ENCODE measurements around the gene ADAMTS2.

ADAMTS2 gene

DNA sequence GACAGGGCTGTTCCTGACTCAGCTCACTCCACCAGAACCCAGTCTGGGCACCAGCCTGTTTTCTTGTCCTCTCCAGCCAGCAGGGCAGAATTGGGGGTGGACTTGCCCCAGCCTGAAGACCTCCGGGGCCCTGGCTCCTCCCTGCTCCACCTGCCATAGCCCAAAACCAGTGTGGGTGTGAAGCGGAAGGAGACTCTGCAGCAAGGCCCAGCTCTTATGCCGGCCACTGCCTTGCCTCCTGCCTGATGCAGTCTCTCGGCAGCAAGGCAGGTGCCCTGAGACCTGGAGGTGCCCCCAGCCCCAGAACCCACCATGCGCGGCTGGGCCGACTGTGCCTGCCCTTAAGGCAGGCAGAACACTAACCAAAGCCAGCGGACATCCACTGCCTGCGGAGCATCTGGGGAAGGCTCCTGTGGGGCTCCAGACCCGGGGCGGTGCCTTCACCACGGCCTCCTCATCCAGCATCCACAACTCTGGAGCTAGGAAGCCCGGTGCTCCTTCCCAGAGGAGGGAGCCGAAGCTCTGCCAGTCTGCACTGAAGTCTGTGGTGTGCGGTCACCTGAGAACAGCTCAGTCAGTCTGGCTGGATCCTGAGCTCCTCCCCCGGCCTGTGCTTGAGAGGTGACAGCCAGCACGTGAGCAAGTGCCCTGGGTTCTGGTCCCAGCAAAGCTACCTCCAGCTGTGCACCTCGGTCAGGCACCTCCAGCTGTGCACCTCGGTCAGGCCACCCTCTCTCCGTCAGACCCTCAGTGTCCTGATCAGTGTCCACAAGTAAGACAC is 116.7 kb downstream of the ADAMTS2 start:
- Histone ChIP-seq H3K36me3 (ENCODE audit: control insufficient read depth, insufficient read depth, low read length) (no peaks in the 10 kb centered on the region), H2AK5ac (ENCODE audit: low read length) (no peak overlapping the region)
- no peak for DNase-seq

DNA sequence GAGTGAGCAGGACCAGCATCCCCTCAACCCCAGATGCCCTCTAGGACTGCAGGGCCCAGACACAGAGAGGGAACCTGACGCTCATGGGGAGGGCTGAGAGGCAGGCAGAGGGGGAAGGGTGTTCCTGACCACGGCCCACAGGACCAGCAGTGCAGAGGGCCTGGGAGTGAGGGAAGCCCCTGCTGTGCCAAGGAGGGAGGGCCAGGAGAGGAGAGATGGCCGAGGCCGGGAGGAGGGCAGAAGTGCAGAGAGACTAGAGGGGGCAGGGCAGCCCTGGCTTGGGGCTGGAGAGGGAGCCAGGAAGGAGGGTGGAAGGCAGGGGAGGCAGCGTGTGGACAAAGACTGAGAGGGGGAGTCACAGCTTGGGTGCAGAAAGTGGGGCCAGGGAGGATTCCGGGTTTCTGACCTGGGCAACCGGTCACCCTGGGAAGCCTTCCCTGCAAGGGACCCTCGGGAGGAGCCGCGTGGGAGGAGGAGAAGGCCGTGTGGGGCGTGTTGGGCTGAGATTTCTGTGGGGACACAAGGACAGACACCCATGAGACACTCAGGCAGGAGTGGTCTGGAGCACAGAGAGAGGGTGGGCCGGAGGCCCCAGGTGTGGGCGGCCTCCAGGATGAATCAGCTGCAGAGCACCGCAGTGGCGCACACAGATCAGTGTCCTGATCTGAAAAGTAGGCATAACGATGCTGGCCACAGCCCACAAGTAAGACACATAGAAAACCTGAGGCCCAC is 117.5 kb downstream of the ADAMTS2 start:
- Histone ChIP-seq H2BK5ac (ENCODE audit: low read length) (no peak overlapping the region), H2BK15ac (replicated peaks; ENCODE audit: low read depth) (no peak overlapping the region)
- no CpG with 5 or more reads among the region's 17 CpGs for WGBS (ENCODE audit: extremely low coverage, insufficient coverage, low lambda C conversion rate)

More for the DNA sequence above, 116.7 kb downstream of the ADAMTS2 start:
- no peak overlapping the region for H3K9ac ChIP-seq (ENCODE audit: low read length)
- no peak overlapping the region for H4K5ac ChIP-seq (ENCODE audit: low read length)
- no peak overlapping the region for H3K4ac ChIP-seq (ENCODE audit: low read depth, low read length)
- no peaks in the 10 kb centered on the region for H3K79me2 ChIP-seq (ENCODE audit: control insufficient read depth, insufficient read depth, low read length)
- no peak overlapping the region for H3K18ac ChIP-seq (ENCODE audit: low read length)
- no peaks in the 10 kb centered on the region for H3K27me3 ChIP-seq (ENCODE audit: insufficient read depth, low read length, poor library complexity)
- no peak overlapping the region for H2BK15ac ChIP-seq (replicated peaks; ENCODE audit: low read depth)
- H3K4me1 ChIP-seq (ENCODE audit: control insufficient read depth, low read depth, low read length), result no peaks in the 10 kb centered on the region
- no peak overlapping the region for H3K56ac ChIP-seq (ENCODE audit: low read length)
- H3K23ac ChIP-seq (ENCODE audit: low read length), result no peak overlapping the region
- no CpG with 5 or more reads among the region's 20 CpGs for WGBS (ENCODE audit: extremely low coverage, insufficient coverage, low lambda C conversion rate)
- no peak overlapping the region for H2BK5ac ChIP-seq (ENCODE audit: low read length)
- H3K79me1 ChIP-seq (ENCODE audit: low read length), result no peaks in the 10 kb centered on the region
- H4K8ac ChIP-seq (ENCODE audit: low read depth, low read length), result no peak overlapping the region
- H3K27ac ChIP-seq (ENCODE audit: low read depth, low read length), result no peak overlapping the region
- no peak overlapping the region for H3K4me3 ChIP-seq (ENCODE audit: low read length)
- no peak overlapping the region for H3K4me2 ChIP-seq (ENCODE audit: low read length)
- H2BK120ac ChIP-seq (ENCODE audit: low read depth, low read length), result no peak overlapping the region

DNA sequence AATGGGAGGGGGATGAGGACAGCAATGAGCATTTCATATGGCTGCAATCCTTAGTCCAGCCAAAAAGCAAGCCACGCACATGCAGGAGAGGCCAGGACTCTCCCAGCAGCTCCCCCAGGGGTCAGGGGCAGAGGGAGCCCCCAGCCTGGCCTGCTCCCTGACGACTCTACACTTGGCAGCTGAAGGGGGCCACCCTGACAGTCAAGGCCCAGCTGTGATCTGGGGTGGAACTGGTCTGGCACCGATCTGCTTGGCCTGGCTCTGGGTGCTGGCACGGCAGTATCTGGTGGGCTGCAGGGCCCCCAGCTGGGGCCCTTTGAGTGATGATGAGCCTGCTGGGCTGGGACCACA is 118.1 kb downstream of the ADAMTS2 start:
- H2BK15ac ChIP-seq (replicated peaks; ENCODE audit: low read depth), result no peak overlapping the region
- no peak overlapping the region for H2BK5ac ChIP-seq (ENCODE audit: low read length)
- H4K8ac ChIP-seq (ENCODE audit: low read depth, low read length), result no peak overlapping the region
- H3K36me3 ChIP-seq (ENCODE audit: control insufficient read depth, insufficient read depth, low read length), result no peaks in the 10 kb centered on the region
- H3K18ac ChIP-seq (ENCODE audit: low read length), result no peak overlapping the region
- H3K4me1 ChIP-seq (ENCODE audit: control insufficient read depth, low read depth, low read length), result no peaks in the 10 kb centered on the region
- H3K79me2 ChIP-seq (ENCODE audit: control insufficient read depth, insufficient read depth, low read length), result no peaks in the 10 kb centered on the region
- no peak overlapping the region for H4K5ac ChIP-seq (ENCODE audit: low read length)
- no peak for DNase-seq
- H2AK5ac ChIP-seq (ENCODE audit: low read length), result no peak overlapping the region
- H3K23ac ChIP-seq (ENCODE audit: low read length), result no peak overlapping the region
- no peak overlapping the region for H2BK120ac ChIP-seq (ENCODE audit: low read depth, low read length)
- no peak overlapping the region for H3K4me3 ChIP-seq (ENCODE audit: low read length)
- no peak overlapping the region for H3K9ac ChIP-seq (ENCODE audit: low read length)
- no peaks in the 10 kb centered on the region for H3K79me1 ChIP-seq (ENCODE audit: low read length)
- H3K4ac ChIP-seq (ENCODE audit: low read depth, low read length), result no peak overlapping the region
- no CpG with 5 or more reads among the region's 4 CpGs for WGBS (ENCODE audit: extremely low coverage, insufficient coverage, low lambda C conversion rate)
- H3K56ac ChIP-seq (ENCODE audit: low read length), result no peak overlapping the region
- H3K27ac ChIP-seq (ENCODE audit: low read depth, low read length), result no peak overlapping the region
- H3K27me3 ChIP-seq (ENCODE audit: insufficient read depth, low read length, poor library complexity), result no peaks in the 10 kb centered on the region
- no peak overlapping the region for H3K4me2 ChIP-seq (ENCODE audit: low read length)

More for the DNA sequence above, 117.5 kb downstream of the ADAMTS2 start:
- H3K79me2 ChIP-seq (ENCODE audit: control insufficient read depth, insufficient read depth, low read length), result no peaks in the 10 kb centered on the region
- H4K8ac ChIP-seq (ENCODE audit: low read depth, low read length), result no peak overlapping the region
- no peak overlapping the region for H3K27ac ChIP-seq (ENCODE audit: low read depth, low read length)
- H2AK5ac ChIP-seq (ENCODE audit: low read length), result no peak overlapping the region
- no peak overlapping the region for H3K18ac ChIP-seq (ENCODE audit: low read length)
- H3K23ac ChIP-seq (ENCODE audit: low read length), result no peak overlapping the region
- no peaks in the 10 kb centered on the region for H3K36me3 ChIP-seq (ENCODE audit: control insufficient read depth, insufficient read depth, low read length)
- no peak overlapping the region for H3K4me3 ChIP-seq (ENCODE audit: low read length)
- H3K27me3 ChIP-seq (ENCODE audit: insufficient read depth, low read length, poor library complexity), result no peaks in the 10 kb centered on the region
- no peaks in the 10 kb centered on the region for H3K79me1 ChIP-seq (ENCODE audit: low read length)
- H4K5ac ChIP-seq (ENCODE audit: low read length), result no peak overlapping the region
- H3K56ac ChIP-seq (ENCODE audit: low read length), result peak overlapping the region; percentile 11
- H3K4me1 ChIP-seq (ENCODE audit: control insufficient read depth, low read depth, low read length), result no peaks in the 10 kb centered on the region
- peak; percentile 27 for DNase-seq
- no peak overlapping the region for H3K9ac ChIP-seq (ENCODE audit: low read length)
- no peak overlapping the region for H3K4me2 ChIP-seq (ENCODE audit: low read length)
- no peak overlapping the region for H3K4ac ChIP-seq (ENCODE audit: low read depth, low read length)
- no peak overlapping the region for H2BK120ac ChIP-seq (ENCODE audit: low read depth, low read length)

DNA sequence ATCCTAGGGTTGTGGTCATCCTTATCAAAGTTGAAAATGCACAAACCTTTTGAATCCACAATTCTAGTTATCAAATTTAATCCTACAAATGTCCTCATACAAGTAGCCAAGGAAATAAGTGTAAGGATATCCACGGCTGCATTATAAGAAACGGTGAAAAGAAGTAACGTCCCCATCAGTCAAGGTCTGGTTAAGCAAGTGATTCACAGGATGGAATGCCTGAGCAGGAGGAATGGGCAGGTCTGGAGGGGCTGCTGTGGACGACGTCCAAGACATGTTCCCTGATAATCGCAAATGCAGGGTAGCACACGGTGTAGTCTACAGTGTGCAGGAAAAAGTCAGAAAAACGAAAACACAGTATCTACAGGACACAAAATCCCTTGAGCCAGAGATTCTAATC is 118.6 kb downstream of the ADAMTS2 start:
- whole genome bisulfite sequencing (ENCODE audit: extremely low coverage, insufficient coverage, low lambda C conversion rate), result no CpG with 5 or more reads among the region's 8 CpGs
- Histone ChIP-seq H4K5ac (ENCODE audit: low read length) (no peak overlapping the region), H3K36me3 (ENCODE audit: control insufficient read depth, insufficient read depth, low read length) (no peaks in the 10 kb centered on the region), H3K4me3 (ENCODE audit: low read length) (no peak overlapping the region), H3K4ac (ENCODE audit: low read depth, low read length) (no peak overlapping the region), H3K18ac (ENCODE audit: low read length) (no peak overlapping the region), H3K4me1 (ENCODE audit: control insufficient read depth, low read depth, low read length) (no peaks in the 10 kb centered on the region), H2AK5ac (ENCODE audit: low read length) (no peak overlapping the region), H2BK120ac (ENCODE audit: low read depth, low read length) (no peak overlapping the region), H2BK5ac (ENCODE audit: low read length) (no peak overlapping the region), H3K79me1 (ENCODE audit: low read length) (no peaks in the 10 kb centered on the region), H3K9ac (ENCODE audit: low read length) (no peak overlapping the region), H2BK15ac (replicated peaks; ENCODE audit: low read depth) (no peak overlapping the region), H3K27me3 (ENCODE audit: insufficient read depth, low read length, poor library complexity) (no peaks in the 10 kb centered on the region), H3K23ac (ENCODE audit: low read length) (no peak overlapping the region), H4K8ac (ENCODE audit: low read depth, low read length) (no peak overlapping the region), H3K27ac (ENCODE audit: low read depth, low read length) (no peak overlapping the region), H3K56ac (ENCODE audit: low read length) (no peak overlapping the region), H3K4me2 (ENCODE audit: low read length) (no peak overlapping the region), H3K79me2 (ENCODE audit: control insufficient read depth, insufficient read depth, low read length) (no peaks in the 10 kb centered on the region)
- DNase-seq, result no peak

DNA sequence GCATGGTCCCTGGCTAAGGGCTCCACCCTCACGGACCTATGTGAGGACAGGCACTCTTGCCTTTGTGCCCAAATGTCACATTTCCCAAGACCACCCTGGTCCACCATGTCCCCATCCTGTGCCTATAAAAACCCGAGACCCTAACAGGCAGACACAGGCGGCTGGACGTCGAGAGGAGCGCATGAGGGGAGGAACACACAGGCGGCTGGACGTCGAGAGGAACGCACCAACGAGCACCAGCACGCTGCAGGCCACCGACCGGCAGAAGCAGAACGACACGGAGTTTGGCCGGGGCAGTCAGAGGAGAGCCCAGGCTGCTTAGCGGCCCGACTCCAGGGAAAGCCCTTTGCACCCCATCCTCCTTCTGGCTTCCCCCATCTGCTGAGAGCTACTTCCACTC is 119.9 kb downstream of the ADAMTS2 start:
- Histone ChIP-seq H4K5ac (ENCODE audit: low read length) (no peak overlapping the region), H4K8ac (ENCODE audit: low read depth, low read length) (no peak overlapping the region), H3K36me3 (ENCODE audit: control insufficient read depth, insufficient read depth, low read length) (no peaks in the 10 kb centered on the region), H3K4me2 (ENCODE audit: low read length) (no peak overlapping the region), H3K4ac (ENCODE audit: low read depth, low read length) (no peak overlapping the region), H3K9ac (ENCODE audit: low read length) (no peak overlapping the region), H3K18ac (ENCODE audit: low read length) (no peak overlapping the region), H2BK120ac (ENCODE audit: low read depth, low read length) (no peak overlapping the region), H3K56ac (ENCODE audit: low read length) (no peak overlapping the region), H2BK15ac (replicated peaks; ENCODE audit: low read depth) (no peak overlapping the region), H3K79me2 (ENCODE audit: control insufficient read depth, insufficient read depth, low read length) (no peaks in the 10 kb centered on the region), H2BK5ac (ENCODE audit: low read length) (no peak overlapping the region), H2AK5ac (ENCODE audit: low read length) (no peak overlapping the region), H3K79me1 (ENCODE audit: low read length) (no peaks in the 10 kb centered on the region), H3K4me3 (ENCODE audit: low read length) (no peak overlapping the region), H3K27me3 (ENCODE audit: insufficient read depth, low read length, poor library complexity) (no peaks in the 10 kb centered on the region), H3K27ac (ENCODE audit: low read depth, low read length) (no peak overlapping the region), H3K23ac (ENCODE audit: low read length) (no peak overlapping the region), H3K4me1 (ENCODE audit: control insufficient read depth, low read depth, low read length) (no peaks in the 10 kb centered on the region)
- no peak for DNase-seq
- WGBS (ENCODE audit: extremely low coverage, insufficient coverage, low lambda C conversion rate), result no CpG with 5 or more reads among the region's 19 CpGs
